HG03095 (cell line): ENCODE measurements around the gene DCUN1D1.

Source experiments
- ATAC-seq: cut with Tn5 transposase; IDR thresholded peaks from one replicate; pipeline ENCODE4 v1.9.1; 2021; ENCODE audit warnings: moderate library complexity; ENCODE audit not compliant: unreplicated experiment

Gene DCUN1D1

DNA sequence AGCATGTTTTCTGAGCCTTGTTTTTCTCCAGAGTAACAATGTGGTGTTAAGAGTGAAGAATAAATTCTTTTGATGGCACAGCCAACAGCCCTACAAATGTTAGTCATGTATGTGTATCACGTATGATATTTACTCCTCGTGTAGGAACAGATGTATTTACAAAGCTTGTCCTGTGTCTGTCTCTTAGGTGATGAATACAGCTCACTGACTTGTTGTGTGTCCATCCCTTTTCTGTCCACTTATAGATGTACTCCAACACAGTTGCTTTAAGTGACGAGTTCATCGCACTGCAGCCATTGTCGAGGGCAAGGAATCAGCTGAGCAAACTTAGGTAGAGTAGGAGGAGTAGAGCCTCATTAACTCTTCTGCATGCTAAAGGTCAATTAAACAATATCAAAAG, 78.1 kb downstream of the DCUN1D1 start:
- ATAC-seq = no peak

- no peak for ATAC-seq
These were observed 83.8 kb downstream of the DCUN1D1 start for GRCh38 chr3:182896553-182896952.

- no peak for ATAC-seq
These were observed 84.7 kb downstream of the DCUN1D1 start for GRCh38 chr3:182895513-182896112.

DNA sequence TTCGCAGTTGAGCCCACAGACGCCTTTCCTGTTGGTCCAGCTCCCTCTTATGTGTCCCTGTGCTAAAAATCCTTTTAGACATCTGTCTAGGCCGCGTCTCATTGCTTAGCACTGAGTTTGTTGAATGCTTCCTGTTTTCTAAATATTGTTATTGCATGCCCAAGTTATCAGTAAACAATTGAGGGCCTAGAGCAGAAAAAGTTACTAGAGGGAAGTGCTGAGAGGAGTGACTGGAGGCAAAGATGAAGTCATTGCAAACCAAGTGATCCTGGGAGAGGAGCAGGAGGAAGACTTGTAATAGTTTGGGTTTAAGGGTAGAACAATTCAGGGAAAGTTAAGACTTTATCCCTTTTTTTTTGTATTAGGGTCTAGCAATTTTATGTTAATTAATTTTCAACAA, 88.1 kb downstream of the DCUN1D1 start:
- ATAC-seq = no peak

- no peak for ATAC-seq
These were observed 89.0 kb downstream of the DCUN1D1 start for GRCh38 chr3:182891364-182891763.

DNA sequence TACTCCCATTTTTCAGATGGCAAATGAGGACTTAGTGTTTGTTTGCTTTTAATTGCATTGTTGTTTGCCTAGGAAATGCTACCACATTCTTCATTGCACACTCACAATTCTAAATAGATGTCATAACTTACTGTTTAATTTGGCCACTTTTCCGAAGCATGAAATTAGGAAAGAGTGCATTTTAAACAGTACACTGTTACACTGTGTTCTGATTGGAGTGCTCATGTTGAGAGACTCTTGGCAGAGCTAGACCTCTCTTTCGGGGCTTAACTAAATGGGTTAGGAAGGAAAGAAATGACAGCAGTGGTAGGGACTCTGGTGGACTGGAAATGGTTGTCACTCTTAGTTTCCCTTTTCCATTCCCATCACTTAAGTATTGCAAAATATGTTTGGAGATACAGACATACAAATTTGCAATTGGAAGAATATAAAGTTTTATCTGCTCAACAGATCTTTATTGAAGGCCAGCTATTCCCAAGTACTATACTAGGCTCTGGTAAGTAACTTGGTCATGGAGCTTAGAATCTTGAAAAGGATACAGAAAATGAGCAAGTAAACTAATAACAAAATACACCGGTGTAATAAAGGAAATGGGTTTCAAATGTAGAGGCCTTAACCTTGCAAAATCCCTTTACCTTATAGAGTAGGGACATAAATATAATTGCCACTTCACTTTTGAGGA, 90.2 kb downstream of the DCUN1D1 start:
- no peak for ATAC-seq
